Right cardiac atrium (tissue), 5 donors: ENCODE results near the gene NGEF. TPM values are rescaled to one million over a fixed set of nuclear protein-coding genes. Genes with fewer than 3 reads are reported as not detected.

Source experiments
- ATAC-seq, 2 donors: fragments of 200-7000 bp; cut with Tn5 transposase; one replicate each; pipeline versions ENCODE4 v1.8.0 to v1.9.1; 2020; ENCODE audit warnings: moderate library complexity in 2 of 2, mild to moderate bottlenecking in 1 of 2
- DNase-seq, 3 donors: peaks; one replicate each; pipeline ENCODE4 v3.0.0-alpha.2; 2020
- H3K27ac ChIP-seq: one replicate; pipeline ENCODE4 v1.5.1; 2013; ENCODE audit warnings: mild to moderate bottlenecking, low read length, control low read depth, moderate library complexity
- H3K27me3 ChIP-seq: one replicate; pipeline ENCODE4 v1.6.1; 2013; ENCODE audit not compliant: control insufficient read depth, insufficient read depth
- H3K4me1 ChIP-seq: one replicate; pipeline ENCODE4 v1.6.1; 2013; ENCODE audit warnings: low read length; ENCODE audit not compliant: control insufficient read depth, insufficient read depth
- H3K4me3 ChIP-seq: one replicate; pipeline ENCODE4 v1.5.1; 2013; ENCODE audit warnings: low read length, control low read depth
- H3K9me3 ChIP-seq: one replicate; pipeline ENCODE4 v1.6.1; 2013; ENCODE audit warnings: low read length; ENCODE audit not compliant: control insufficient read depth
- WGBS: extraction: QIAGEN DNeasy Blood & Tissue Kit; methylation state at CpG from one replicate; pipeline ENCODE4 v1.1.7; 2013; 5-methylcytosine and 5-hydroxymethylcytosine counted together
- intact Hi-C, 4 donors: fragments of 100-400 bp; cut with DNase I; formaldehyde crosslinking; loops; one replicate each; pipeline versions ENCODE4 v1.11.0 to v1.14.0; 2022 to 2023
- polyA plus RNA-seq: library from polyadenylated mRNA; stranded (reverse); fragments of 200-250 nt; gene quantifications from one replicate; pipeline ENCODE4 v1.2.3, GENCODE V29; 2013
- total RNA-seq, 4 donors: library from RNA; stranded (reverse); fragmentation: NEBNext Ultra II Directional; extraction: Animal tissue kit (Norgen Biotek cat#: 25700); gene quantifications; one replicate each; pipeline ENCODE4 v1.2.1, GENCODE V29; 2021
- donor health status: healthy with polysubstance abuse.
- donor health status: DM: no; HTN: yes; CAD: no.
- donor health status: DM: no; HTN: no; CAD: no.
- donor health status: DM: no; HTN: yes; CAD: no; lungs with severe emphysema.
- donor health status: DM: yes; HTN: yes; CAD: no.

The NGEF gene
- total and polyA plus RNA-seq, 5 donors: 1.5 to 4.2 (median 2.7) TPM

GRCh38 chr2:232984451-232985207, 28.4 kb downstream of the NGEF start:
- H3K27ac ChIP-seq: no peak overlapping the region
- no peak overlapping the region for H3K4me3 ChIP-seq
- intact Hi-C loops: no loop called here
- no peak for ATAC-seq
- no peaks in the 10 kb centered on the region for H3K4me1 ChIP-seq
- DNase-seq: no peak
- H3K27me3 ChIP-seq: no peaks in the 10 kb centered on the region
- 83% methylated on average over 15 of the region's 15 CpGs for WGBS
- no peaks in the 10 kb centered on the region for H3K9me3 ChIP-seq

GRCh38 chr2:232983669-232984140, 29.4 kb downstream of the NGEF start:
- no peaks in the 10 kb centered on the region for H3K27me3 ChIP-seq
- intact Hi-C loops: no loop called here
- WGBS: 55% methylated on average over 11 of the region's 11 CpGs
- DNase-seq (peak in 1 of 3 donors; percentile 2), ATAC-seq (no peak)
- H3K27ac ChIP-seq: no peak overlapping the region
- H3K4me1 ChIP-seq: no peaks in the 10 kb centered on the region
- no peak overlapping the region for H3K4me3 ChIP-seq
- no peaks in the 10 kb centered on the region for H3K9me3 ChIP-seq

- 37% methylated on average over 15 of the region's 15 CpGs for WGBS
- ATAC-seq (no peak), DNase-seq (peak in 1 of 3 donors; percentile 11)
- H3K9me3 ChIP-seq: no peaks in the 10 kb centered on the region
- intact Hi-C loops: no loop called here
- H3K27me3 ChIP-seq: no peaks in the 10 kb centered on the region
- H3K4me1 ChIP-seq: no peaks in the 10 kb centered on the region
- no peak overlapping the region for H3K4me3 ChIP-seq
- no peak overlapping the region for H3K27ac ChIP-seq
Observed at GRCh38 chr2:232982926-232983668, 30.0 kb downstream of the NGEF start.

- Histone ChIP-seq H3K27me3 (no peaks in the 10 kb centered on the region), H3K27ac (no peak overlapping the region), H3K4me1 (no peaks in the 10 kb centered on the region), H3K9me3 (no peaks in the 10 kb centered on the region), H3K4me3 (no peak overlapping the region)
- WGBS: 81% methylated on average over 5 of the region's 5 CpGs
- ATAC-seq (no peak), DNase-seq (peak in 1 of 3 donors; percentile 3)
- intact Hi-C loops: no loop called here
Observed at GRCh38 chr2:232981767-232982360, 31.2 kb downstream of the NGEF start.

GRCh38 chr2:232981356-232981755, 31.7 kb downstream of the NGEF start:
- WGBS: 67% methylated on average over 7 of the region's 7 CpGs
- ATAC-seq (no peak), DNase-seq (no peak)
- Histone ChIP-seq H3K4me1 (no peaks in the 10 kb centered on the region), H3K4me3 (no peak overlapping the region), H3K27ac (no peak overlapping the region), H3K9me3 (no peaks in the 10 kb centered on the region), H3K27me3 (no peaks in the 10 kb centered on the region)
- intact Hi-C loops: no loop called here

GRCh38 chr2:232980683-232981082, 32.4 kb downstream of the NGEF start:
- no peak overlapping the region for H3K27ac ChIP-seq
- peak in 1 of 3 donors; percentile 22 for DNase-seq
- H3K4me1 ChIP-seq: no peaks in the 10 kb centered on the region
- H3K27me3 ChIP-seq: no peaks in the 10 kb centered on the region
- 81% methylated on average over 7 of the region's 7 CpGs for WGBS
- H3K4me3 ChIP-seq: no peak overlapping the region
- ATAC-seq: no peak
- no peaks in the 10 kb centered on the region for H3K9me3 ChIP-seq
- intact Hi-C loops: no loop called here

- Histone ChIP-seq H3K4me3 (no peak overlapping the region), H3K27me3 (no peaks in the 10 kb centered on the region), H3K4me1 (no peaks in the 10 kb centered on the region), H3K27ac (no peak overlapping the region), H3K9me3 (no peaks in the 10 kb centered on the region)
- DNase-seq: peak in 1 of 3 donors; percentile 15
- 60% methylated on average over 7 of the region's 7 CpGs for WGBS
- intact Hi-C loops: no loop called here
- ATAC-seq: no peak
Observed at GRCh38 chr2:232979871-232980461, 33.1 kb downstream of the NGEF start.

GRCh38 chr2:232977438-232977971, 35.6 kb downstream of the NGEF start:
- Histone ChIP-seq H3K4me1 (no peaks in the 10 kb centered on the region), H3K27ac (no peak overlapping the region), H3K27me3 (no peaks in the 10 kb centered on the region), H3K4me3 (no peak overlapping the region), H3K9me3 (no peaks in the 10 kb centered on the region)
- DNase-seq (no peak), ATAC-seq (no peak)
- WGBS: 90% methylated on average over 10 of the region's 10 CpGs
- intact Hi-C loops: no loop called here

- H3K4me1 ChIP-seq: no peaks in the 10 kb centered on the region
Observed at GRCh38 chr2:232976666-232977437, 36.2 kb downstream of the NGEF start.

GRCh38 chr2:232976176-232976575, 36.9 kb downstream of the NGEF start:
- DNase-seq (no peak), ATAC-seq (no peak)
- H3K27me3 ChIP-seq: no peaks in the 10 kb centered on the region
- 98% methylated on average over 4 of the region's 4 CpGs for WGBS
- H3K4me3 ChIP-seq: no peak overlapping the region
- no peaks in the 10 kb centered on the region for H3K9me3 ChIP-seq
- H3K27ac ChIP-seq: no peak overlapping the region
- no peaks in the 10 kb centered on the region for H3K4me1 ChIP-seq
- intact Hi-C loops: no loop called here

More at GRCh38 chr2:232976666-232977437, 36.2 kb downstream of the NGEF start:
- no peak for ATAC-seq
- Histone ChIP-seq H3K4me3 (no peak overlapping the region), H3K27me3 (no peaks in the 10 kb centered on the region), H3K27ac (no peak overlapping the region), H3K9me3 (no peaks in the 10 kb centered on the region)
- intact Hi-C loops: no loop called here
- peak in 1 of 3 donors; percentile 6 for DNase-seq
- 75% methylated on average over 20 of the region's 20 CpGs for WGBS
